ENCODE results near the gene EGLN2.

EGLN2 gene

DNA sequence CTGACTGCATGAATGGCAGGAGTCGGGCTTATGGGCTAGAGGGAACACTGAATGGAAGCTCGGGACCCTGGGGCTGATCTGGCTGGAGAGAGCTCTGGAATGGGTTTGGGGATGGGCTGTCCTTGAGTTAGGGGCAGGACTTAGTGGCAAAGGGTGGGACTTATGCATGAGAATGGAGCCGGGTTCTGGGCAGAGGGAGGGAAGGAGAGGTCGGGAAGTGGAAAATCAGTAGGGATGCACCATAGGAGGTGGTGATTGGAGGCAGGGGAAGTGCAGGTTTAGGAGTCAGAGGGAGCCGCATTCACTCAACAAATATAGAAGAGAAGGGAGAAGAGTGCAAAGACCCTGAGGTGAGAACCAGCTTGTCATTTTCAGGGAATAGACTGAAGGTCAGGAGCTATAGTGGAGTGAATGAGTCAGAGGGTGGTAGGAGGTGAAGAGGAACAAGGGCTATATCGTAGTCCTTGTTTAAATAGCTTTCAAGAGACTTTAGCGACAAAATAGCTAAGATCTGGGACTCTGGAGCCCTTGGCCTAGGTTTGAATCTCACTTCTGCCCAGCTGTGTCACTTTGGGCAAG lies 20.2 kb upstream of the EGLN2 start:
- no peaks in the 10 kb centered on the region for H3K9me2 ChIP-seq (ENCODE audit: low read depth, low read length)
- H4K20me1 ChIP-seq (ENCODE audit: insufficient read depth, low read length) = no peaks in the 10 kb centered on the region
- peak overlapping the region; percentile 82 for H3K9ac ChIP-seq (ENCODE audit: low read length)
- peaks cover 43% of the 10 kb centered on the region for H3K4me1 ChIP-seq (ENCODE audit: insufficient read depth, low read length, severe bottlenecking)
- peak overlapping the region; percentile 99 for H3K27ac ChIP-seq (ENCODE audit: low read depth, low read length, poor library complexity, severe bottlenecking)
- H3K4me3 ChIP-seq (ENCODE audit: low read depth, low read length, poor library complexity, severe bottlenecking) = peak overlapping the region; percentile 73
- H2AFZ ChIP-seq (ENCODE audit: low read length) = no peak overlapping the region
- H3K79me2 ChIP-seq (ENCODE audit: insufficient read depth, low read length) = no peaks in the 10 kb centered on the region
- peak overlapping the region; percentile 82 for H3K4me2 ChIP-seq (ENCODE audit: low read length)
- H3K9me3 ChIP-seq (ENCODE audit: low read length) = no peaks in the 10 kb centered on the region
- peaks cover 8% of the 10 kb centered on the region for H3K36me3 ChIP-seq (ENCODE audit: insufficient read depth, low read length)
- TF ChIP-seq, protein P1, sequence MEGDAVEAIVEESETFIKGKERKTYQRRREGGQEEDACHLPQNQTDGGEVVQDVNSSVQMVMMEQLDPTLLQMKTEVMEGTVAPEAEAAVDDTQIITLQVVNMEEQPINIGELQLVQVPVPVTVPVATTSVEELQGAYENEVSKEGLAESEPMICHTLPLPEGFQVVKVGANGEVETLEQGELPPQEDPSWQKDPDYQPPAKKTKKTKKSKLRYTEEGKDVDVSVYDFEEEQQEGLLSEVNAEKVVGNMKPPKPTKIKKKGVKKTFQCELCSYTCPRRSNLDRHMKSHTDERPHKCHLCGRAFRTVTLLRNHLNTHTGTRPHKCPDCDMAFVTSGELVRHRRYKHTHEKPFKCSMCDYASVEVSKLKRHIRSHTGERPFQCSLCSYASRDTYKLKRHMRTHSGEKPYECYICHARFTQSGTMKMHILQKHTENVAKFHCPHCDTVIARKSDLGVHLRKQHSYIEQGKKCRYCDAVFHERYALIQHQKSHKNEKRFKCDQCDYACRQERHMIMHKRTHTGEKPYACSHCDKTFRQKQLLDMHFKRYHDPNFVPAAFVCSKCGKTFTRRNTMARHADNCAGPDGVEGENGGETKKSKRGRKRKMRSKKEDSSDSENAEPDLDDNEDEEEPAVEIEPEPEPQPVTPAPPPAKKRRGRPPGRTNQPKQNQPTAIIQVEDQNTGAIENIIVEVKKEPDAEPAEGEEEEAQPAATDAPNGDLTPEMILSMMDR (IDR thresholded peaks at IDR 0.05; ENCODE audit: low read length) = no peak
- no peak for TF ChIP-seq EZH2 (IDR thresholded peaks at IDR 0.05; ENCODE audit: borderline replicate concordance, low read length)
- H3F3A ChIP-seq (ENCODE audit: insufficient read depth, low read length) = no peaks in the 10 kb centered on the region
- no peaks in the 10 kb centered on the region for H3K27me3 ChIP-seq (ENCODE audit: insufficient read depth, low read length)

DNA sequence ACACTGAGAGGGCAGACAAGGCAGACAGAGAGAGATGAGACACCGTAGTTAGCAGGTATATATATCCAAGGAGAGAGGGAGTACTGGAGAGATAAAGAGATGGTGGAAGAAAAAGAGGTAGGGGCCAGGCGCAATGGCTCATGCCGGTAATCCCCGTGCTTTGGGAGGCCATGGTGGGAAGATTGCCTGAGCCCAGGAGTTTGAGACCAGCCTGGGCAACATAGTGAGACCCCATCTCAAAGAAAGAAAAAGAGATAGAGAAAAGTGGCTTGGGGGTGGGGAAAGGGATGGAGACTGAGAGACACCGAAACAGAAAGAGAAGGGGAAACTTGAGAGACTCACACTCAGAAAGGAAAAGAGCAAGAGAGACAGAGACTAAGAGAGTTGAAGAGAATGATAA lies 18.4 kb upstream of the EGLN2 start:
- no peaks in the 10 kb centered on the region for H3K9me3 ChIP-seq (ENCODE audit: low read length)
- no peak overlapping the region for H2AFZ ChIP-seq (ENCODE audit: low read length)
- peaks cover 32% of the 10 kb centered on the region for H3K4me1 ChIP-seq (ENCODE audit: insufficient read depth, low read length, severe bottlenecking)
- no peak overlapping the region for H3K27ac ChIP-seq (ENCODE audit: low read depth, low read length, poor library complexity, severe bottlenecking)
- H3K27me3 ChIP-seq (ENCODE audit: insufficient read depth, low read length) = no peaks in the 10 kb centered on the region
- peaks cover 16% of the 10 kb centered on the region for H3K36me3 ChIP-seq (ENCODE audit: insufficient read depth, low read length)
- TF ChIP-seq, protein P1 (IDR thresholded peaks at IDR 0.05; ENCODE audit: low read length) = no peak
- TF ChIP-seq EZH2 (IDR thresholded peaks at IDR 0.05; ENCODE audit: borderline replicate concordance, low read length) = no peak
- no peaks in the 10 kb centered on the region for H3F3A ChIP-seq (ENCODE audit: insufficient read depth, low read length)
- H3K4me3 ChIP-seq (ENCODE audit: low read depth, low read length, poor library complexity, severe bottlenecking) = no peak overlapping the region
- no peak overlapping the region for H3K9ac ChIP-seq (ENCODE audit: low read length)
- no peak overlapping the region for H3K4me2 ChIP-seq (ENCODE audit: low read length)
- no peaks in the 10 kb centered on the region for H4K20me1 ChIP-seq (ENCODE audit: insufficient read depth, low read length)
- no peaks in the 10 kb centered on the region for H3K9me2 ChIP-seq (ENCODE audit: low read depth, low read length)
- H3K79me2 ChIP-seq (ENCODE audit: insufficient read depth, low read length) = no peaks in the 10 kb centered on the region

DNA sequence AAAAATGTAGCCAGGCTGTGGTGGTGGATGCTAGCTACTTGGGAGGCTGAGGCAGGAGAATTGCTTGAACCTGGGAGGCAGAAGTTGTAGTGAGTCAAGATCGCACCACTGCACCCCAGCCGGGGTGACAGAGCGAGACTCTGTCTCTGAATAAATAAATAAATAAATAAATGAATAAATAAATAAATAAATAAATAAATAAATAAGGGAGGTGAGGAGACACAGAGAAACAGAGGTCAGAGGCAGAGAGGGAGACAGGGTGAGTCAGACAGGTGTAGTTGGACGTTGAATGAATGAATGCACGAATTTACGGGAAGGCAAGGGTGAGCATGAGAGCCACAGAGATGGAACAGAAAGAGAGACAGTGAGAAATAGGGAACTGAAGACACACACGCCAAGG lies 17.9 kb upstream of the EGLN2 start:
- H2AFZ ChIP-seq (ENCODE audit: low read length) = no peak overlapping the region

More for the DNA sequence above, 17.9 kb upstream of the EGLN2 start:
- Histone ChIP-seq H3K9me2 (ENCODE audit: low read depth, low read length) (no peaks in the 10 kb centered on the region), H3K27ac (ENCODE audit: low read depth, low read length, poor library complexity, severe bottlenecking) (no peak overlapping the region), H3K9ac (ENCODE audit: low read length) (no peak overlapping the region), H3K4me1 (ENCODE audit: insufficient read depth, low read length, severe bottlenecking) (peaks cover 26% of the 10 kb centered on the region), H3K9me3 (ENCODE audit: low read length) (no peaks in the 10 kb centered on the region), H3K36me3 (ENCODE audit: insufficient read depth, low read length) (peaks cover 14% of the 10 kb centered on the region), H3K27me3 (ENCODE audit: insufficient read depth, low read length) (no peaks in the 10 kb centered on the region), H4K20me1 (ENCODE audit: insufficient read depth, low read length) (no peaks in the 10 kb centered on the region), H3K4me2 (ENCODE audit: low read length) (no peak overlapping the region), H3K79me2 (ENCODE audit: insufficient read depth, low read length) (no peaks in the 10 kb centered on the region), H3K4me3 (ENCODE audit: low read depth, low read length, poor library complexity, severe bottlenecking) (no peak overlapping the region), H3F3A (ENCODE audit: insufficient read depth, low read length) (no peaks in the 10 kb centered on the region)
- no peak for TF ChIP-seq EZH2 (IDR thresholded peaks at IDR 0.05; ENCODE audit: borderline replicate concordance, low read length)
- TF ChIP-seq, protein P1 (IDR thresholded peaks at IDR 0.05; ENCODE audit: low read length) = no peak
